Lower lobe of right lung (tissue), 2 donors: Measurements from ENCODE around the gene MOCS3. TPM values are rescaled to one million over a fixed set of nuclear protein-coding genes. Genes with fewer than 3 reads are reported as not detected.

ENCODE experiments used
- ATAC-seq, 2 donors: fragments of 200-7000 bp; cut with Tn5 transposase; one replicate each; pipeline ENCODE4 v1.9.1; 2020 to 2022; ENCODE audit warnings: mild to moderate bottlenecking in 2 of 2, moderate library complexity in 2 of 2
- DNase-seq: peaks from one replicate; pipeline ENCODE4 v3.0.0-alpha.2; 2020
- H3K27ac ChIP-seq: fragments of 200-600 bp; one replicate; pipeline ENCODE4 v1.8.0; 2022
- H3K27me3 ChIP-seq: fragments of 200-600 bp; one replicate; pipeline ENCODE4 v1.8.0; 2022; ENCODE audit warnings: low read depth
- H3K36me3 ChIP-seq: fragments of 200-600 bp; one replicate; pipeline ENCODE4 v1.8.0; 2022; ENCODE audit warnings: mild to moderate bottlenecking
- H3K4me1 ChIP-seq: fragments of 200-600 bp; one replicate; pipeline ENCODE4 v1.8.0; 2022
- H3K4me3 ChIP-seq: fragments of 200-600 bp; one replicate; pipeline ENCODE4 v1.8.0; 2022; ENCODE audit warnings: mild to moderate bottlenecking
- H3K9me3 ChIP-seq: fragments of 200-600 bp; one replicate; pipeline ENCODE4 v1.8.0; 2022
- intact Hi-C: fragments of 100-400 bp; cut with DNase I; formaldehyde crosslinking; loops from one replicate; pipeline ENCODE4 v1.11.0; 2022
- total RNA-seq: library from RNA; stranded (reverse); fragmentation: NEBNext Ultra II Directional; extraction: Animal tissue kit (Norgen Biotek cat#: 25700); gene quantifications from one replicate; pipeline ENCODE4 v1.2.1, GENCODE V29; 2021
- TF ChIP-seq, protein P1 (sequence below): fragments of 200-600 bp; IDR thresholded peaks from one replicate; pipeline ENCODE4 v1.8.0; 2022; ENCODE audit warnings: antibody characterized with exemption, mild to moderate bottlenecking
- donor health status: DM: no; HTN: yes; CAD: no; lungs with severe emphysema.

The MOCS3 gene
- total RNA-seq, 1 donor from 2014 or later, result 4.7 TPM

DNA sequence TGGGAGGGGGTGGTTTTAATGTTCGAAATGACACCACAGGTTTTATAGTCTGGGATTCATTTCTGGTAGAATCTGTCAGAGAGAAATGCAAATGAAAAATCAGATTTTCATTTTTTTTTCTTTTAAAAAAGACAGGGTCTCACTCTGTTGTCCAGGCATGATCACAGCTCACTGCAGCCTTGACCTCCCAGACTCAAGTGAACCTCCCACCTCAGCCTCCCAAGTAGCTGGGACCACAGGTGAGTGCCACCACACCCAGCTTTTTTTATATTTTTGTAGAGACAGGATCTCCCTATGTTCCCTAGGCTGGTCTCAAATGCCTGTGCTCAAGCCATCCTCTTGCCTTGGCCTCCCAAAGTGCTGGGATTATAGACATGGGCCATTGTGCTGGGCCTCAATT is 25.0 kb upstream of the MOCS3 start:
- intact Hi-C loops, result no loop called here
- ATAC-seq (no peak), DNase-seq (no peak)
- TF ChIP-seq, protein P1, sequence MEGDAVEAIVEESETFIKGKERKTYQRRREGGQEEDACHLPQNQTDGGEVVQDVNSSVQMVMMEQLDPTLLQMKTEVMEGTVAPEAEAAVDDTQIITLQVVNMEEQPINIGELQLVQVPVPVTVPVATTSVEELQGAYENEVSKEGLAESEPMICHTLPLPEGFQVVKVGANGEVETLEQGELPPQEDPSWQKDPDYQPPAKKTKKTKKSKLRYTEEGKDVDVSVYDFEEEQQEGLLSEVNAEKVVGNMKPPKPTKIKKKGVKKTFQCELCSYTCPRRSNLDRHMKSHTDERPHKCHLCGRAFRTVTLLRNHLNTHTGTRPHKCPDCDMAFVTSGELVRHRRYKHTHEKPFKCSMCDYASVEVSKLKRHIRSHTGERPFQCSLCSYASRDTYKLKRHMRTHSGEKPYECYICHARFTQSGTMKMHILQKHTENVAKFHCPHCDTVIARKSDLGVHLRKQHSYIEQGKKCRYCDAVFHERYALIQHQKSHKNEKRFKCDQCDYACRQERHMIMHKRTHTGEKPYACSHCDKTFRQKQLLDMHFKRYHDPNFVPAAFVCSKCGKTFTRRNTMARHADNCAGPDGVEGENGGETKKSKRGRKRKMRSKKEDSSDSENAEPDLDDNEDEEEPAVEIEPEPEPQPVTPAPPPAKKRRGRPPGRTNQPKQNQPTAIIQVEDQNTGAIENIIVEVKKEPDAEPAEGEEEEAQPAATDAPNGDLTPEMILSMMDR, result no peak
- no peak overlapping the region for H3K27ac ChIP-seq
- H3K4me3 ChIP-seq, result no peak overlapping the region
- H3K9me3 ChIP-seq, result no peaks in the 10 kb centered on the region
- no peaks in the 10 kb centered on the region for H3K27me3 ChIP-seq
- peaks cover 17% of the 10 kb centered on the region for H3K4me1 ChIP-seq
- peaks cover 51% of the 10 kb centered on the region for H3K36me3 ChIP-seq

DNA sequence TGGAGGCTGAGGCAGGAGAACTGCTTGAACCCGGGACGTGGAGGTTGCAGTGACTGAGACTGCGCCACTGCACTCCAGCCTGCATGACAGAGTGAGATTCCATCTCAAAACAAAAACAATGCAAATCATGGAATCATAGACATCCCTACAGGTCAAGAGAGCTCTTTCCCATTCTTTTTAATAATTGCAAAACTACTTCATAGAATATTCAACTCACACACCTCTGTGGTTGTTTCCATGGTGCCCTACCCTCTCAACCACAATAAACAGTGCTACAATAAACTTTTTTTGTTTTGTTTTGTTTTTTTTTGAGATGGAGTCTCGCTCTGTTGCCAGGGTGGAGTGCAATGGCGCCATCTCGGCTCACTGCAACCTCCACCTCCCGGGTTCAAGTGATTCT is 15.5 kb upstream of the MOCS3 start:
- Histone ChIP-seq H3K27ac (no peak overlapping the region), H3K36me3 (peaks cover 97% of the 10 kb centered on the region), H3K4me3 (no peak overlapping the region), H3K27me3 (no peaks in the 10 kb centered on the region), H3K4me1 (no peaks in the 10 kb centered on the region), H3K9me3 (no peaks in the 10 kb centered on the region)
- DNase-seq, result no peak
- intact Hi-C loops, result no loop called here
- TF ChIP-seq, protein P1, result no peak
- ATAC-seq, result no peak

DNA sequence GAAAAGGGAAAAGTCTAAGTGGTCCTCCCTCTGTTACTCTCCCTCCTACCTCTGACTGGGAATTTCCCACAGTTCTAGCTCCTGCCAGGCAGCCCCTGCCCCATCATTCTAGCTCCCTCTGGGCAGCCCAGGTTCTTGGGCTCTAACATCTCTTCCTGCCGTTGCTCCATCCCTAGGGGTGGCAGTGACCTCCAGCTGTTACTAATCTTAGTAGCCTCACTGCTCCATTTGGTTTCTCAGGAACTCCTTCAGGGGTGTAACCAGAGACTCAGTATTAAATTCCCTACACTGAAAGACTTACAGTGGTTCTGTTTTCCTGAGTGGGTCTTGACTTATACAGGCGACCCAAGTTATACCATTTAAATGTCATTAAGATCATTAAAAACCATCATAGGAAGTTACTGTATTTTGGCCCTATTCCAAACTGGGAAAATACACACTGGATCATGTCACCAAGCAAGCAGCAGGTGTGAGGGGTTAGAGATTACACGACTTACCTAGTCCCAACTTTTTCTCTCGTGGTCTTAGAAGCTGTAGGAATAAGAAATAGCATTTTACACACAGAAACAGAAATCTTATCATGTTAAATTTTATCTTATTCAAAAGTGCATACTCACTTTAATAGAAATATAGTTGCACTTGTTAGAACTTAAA is 10.4 kb upstream of the MOCS3 start:
- Histone ChIP-seq H3K4me3 (no peak overlapping the region), H3K4me1 (no peaks in the 10 kb centered on the region), H3K27ac (no peak overlapping the region), H3K36me3 (peaks cover 100% of the 10 kb centered on the region), H3K27me3 (no peaks in the 10 kb centered on the region), H3K9me3 (no peaks in the 10 kb centered on the region)
- TF ChIP-seq, protein P1, result no peak
- DNase-seq (no peak), ATAC-seq (no peak)
- intact Hi-C loops, result no loop called here

DNA sequence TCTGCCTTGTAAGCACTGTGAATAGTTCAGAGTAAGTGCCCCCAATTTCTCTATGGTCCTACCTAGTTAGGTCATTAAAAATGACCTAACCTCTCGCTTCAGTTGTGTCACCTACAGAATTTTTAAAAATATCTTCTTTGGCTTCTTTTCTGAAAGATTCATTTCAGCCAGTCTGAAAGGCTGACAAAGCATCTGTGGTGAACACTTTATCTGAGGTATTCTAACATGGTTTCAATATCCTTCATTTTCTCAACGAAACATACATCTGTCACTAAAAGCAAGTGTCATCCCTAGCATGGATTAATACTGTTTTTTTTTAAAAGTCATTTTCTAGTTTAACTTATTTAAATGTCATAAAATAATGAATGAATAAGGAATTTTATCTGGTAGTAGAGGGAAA is 5.4 kb upstream of the MOCS3 start:
- no peak overlapping the region for H3K4me3 ChIP-seq
- intact Hi-C loops, result no loop called here
- H3K4me1 ChIP-seq, result peaks cover 31% of the 10 kb centered on the region
- no peak overlapping the region for H3K27ac ChIP-seq
- H3K27me3 ChIP-seq, result no peaks in the 10 kb centered on the region
- H3K36me3 ChIP-seq, result peaks cover 73% of the 10 kb centered on the region
- no peak for ATAC-seq
- no peak for DNase-seq
- no peaks in the 10 kb centered on the region for H3K9me3 ChIP-seq
- TF ChIP-seq, protein P1, result no peak

DNA sequence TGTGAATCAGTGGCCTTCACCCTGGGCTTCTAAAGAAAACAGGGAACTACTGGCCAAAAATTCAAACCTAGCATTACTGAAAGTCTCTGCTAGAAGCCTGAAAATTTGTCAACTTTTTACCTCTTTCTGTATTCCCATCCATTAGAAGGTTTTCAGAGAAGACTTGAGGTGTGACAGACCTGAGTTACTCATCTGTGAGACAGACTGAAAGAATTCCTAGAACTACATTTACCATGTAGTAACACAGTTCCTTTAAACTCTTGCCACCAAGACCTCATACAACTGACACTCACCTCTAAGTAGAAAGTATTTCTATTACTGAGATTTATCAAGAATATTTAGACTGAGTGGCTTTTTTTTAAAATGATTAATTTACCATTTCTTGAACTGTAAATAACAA is 4.8 kb upstream of the MOCS3 start:
- intact Hi-C loops, result no loop called here
- ATAC-seq (no peak), DNase-seq (no peak)
- Histone ChIP-seq H3K4me3 (no peak overlapping the region), H3K36me3 (peaks cover 67% of the 10 kb centered on the region), H3K4me1 (peaks cover 31% of the 10 kb centered on the region), H3K9me3 (no peaks in the 10 kb centered on the region), H3K27me3 (no peaks in the 10 kb centered on the region), H3K27ac (no peak overlapping the region)
- TF ChIP-seq, protein P1, result no peak
